Measurements from ENCODE around the gene ATP11A.

GRCh38 chr13:112710855-112711527 lies 21.2 kb downstream of the ATP11A start:
- no peak for TF ChIP-seq MYC (IDR thresholded peaks at IDR 0.05; ENCODE audit: low read depth, low read length)
- TF ChIP-seq MYC (CRISPR knock-in tag; IDR thresholded peaks at IDR 0.05; ENCODE audit: borderline replicate concordance, low read depth), result no peak
- TF ChIP-seq PHTF2 (CRISPR knock-in tag; IDR thresholded peaks at IDR 0.05), result no peak
- no peak for TF ChIP-seq ZHX1 (conservative IDR thresholded peaks at IDR 0.05; ENCODE audit: low read length)
- TF ChIP-seq TEAD1 (CRISPR knock-in tag; IDR thresholded peaks at IDR 0.05), result no peak
- no peak for TF ChIP-seq CTCF (IDR thresholded peaks at IDR 0.05 in 2 of 3, conservative IDR thresholded peaks at IDR 0.05 in 1 of 3; ENCODE audit: insufficient read depth in 2 of 3, low read depth in 1 of 3, low read length in 3 of 3)
- no peak for TF ChIP-seq NKRF (IDR thresholded peaks at IDR 0.05; ENCODE audit: borderline replicate concordance)
- no peak for TF ChIP-seq IRF1 (CRISPR knock-in tag; IDR thresholded peaks at IDR 0.05; ENCODE audit: borderline replicate concordance)
